ENCODE measurements around the gene SNED1.

DNA sequence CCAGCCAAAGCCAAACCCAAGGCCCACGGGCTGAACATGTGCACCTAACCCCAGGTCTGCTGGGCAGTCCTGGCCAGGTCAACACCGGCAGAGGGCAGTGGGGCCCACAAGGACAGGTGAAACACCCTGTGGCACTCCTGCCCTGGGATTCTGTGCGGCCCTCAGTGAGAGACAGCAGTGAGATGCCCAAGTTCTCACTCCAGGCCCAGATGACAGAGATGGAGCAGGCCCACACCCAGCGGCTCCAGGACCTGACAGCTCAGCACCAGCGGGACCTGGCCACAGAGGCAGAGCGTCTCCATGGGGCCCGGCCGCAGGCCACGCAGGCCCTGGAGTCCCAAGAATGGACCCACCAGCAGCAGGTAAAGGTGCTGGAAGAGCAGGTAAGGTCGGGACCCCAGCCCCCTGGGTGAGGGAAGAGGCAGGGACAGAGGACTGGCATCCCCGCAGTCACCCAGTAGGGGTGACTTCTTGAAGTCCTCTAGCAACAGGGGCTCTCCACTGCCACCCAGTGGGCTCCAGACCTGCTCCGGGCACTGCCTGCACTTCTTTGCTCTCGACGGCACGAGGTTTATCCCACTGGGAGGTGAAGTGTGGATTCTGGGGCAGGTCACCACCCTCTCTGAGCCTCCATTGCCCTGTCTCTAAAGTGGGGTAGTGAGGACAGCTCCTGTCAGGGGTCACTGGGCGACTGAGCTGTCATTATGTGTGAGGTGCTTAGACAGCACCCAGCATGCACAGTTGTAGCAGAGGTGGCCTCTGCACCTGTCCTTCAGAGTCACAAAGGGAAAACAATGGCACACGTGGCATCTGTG lies 8.8 kb upstream of the SNED1 start:
- TF ChIP-seq, protein P1, sequence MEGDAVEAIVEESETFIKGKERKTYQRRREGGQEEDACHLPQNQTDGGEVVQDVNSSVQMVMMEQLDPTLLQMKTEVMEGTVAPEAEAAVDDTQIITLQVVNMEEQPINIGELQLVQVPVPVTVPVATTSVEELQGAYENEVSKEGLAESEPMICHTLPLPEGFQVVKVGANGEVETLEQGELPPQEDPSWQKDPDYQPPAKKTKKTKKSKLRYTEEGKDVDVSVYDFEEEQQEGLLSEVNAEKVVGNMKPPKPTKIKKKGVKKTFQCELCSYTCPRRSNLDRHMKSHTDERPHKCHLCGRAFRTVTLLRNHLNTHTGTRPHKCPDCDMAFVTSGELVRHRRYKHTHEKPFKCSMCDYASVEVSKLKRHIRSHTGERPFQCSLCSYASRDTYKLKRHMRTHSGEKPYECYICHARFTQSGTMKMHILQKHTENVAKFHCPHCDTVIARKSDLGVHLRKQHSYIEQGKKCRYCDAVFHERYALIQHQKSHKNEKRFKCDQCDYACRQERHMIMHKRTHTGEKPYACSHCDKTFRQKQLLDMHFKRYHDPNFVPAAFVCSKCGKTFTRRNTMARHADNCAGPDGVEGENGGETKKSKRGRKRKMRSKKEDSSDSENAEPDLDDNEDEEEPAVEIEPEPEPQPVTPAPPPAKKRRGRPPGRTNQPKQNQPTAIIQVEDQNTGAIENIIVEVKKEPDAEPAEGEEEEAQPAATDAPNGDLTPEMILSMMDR (IDR thresholded peaks at IDR 0.05; ENCODE audit: low read depth, low read length, poor library complexity, severe bottlenecking): peak; percentile 73
- TF ChIP-seq EZH2phosphoT487 (IDR thresholded peaks at IDR 0.05; ENCODE audit: borderline replicate concordance, low read length): no peak

Data from DOHH2 (cell line).